Measurements from ENCODE around the gene CMTM8.

CMTM8 gene

DNA sequence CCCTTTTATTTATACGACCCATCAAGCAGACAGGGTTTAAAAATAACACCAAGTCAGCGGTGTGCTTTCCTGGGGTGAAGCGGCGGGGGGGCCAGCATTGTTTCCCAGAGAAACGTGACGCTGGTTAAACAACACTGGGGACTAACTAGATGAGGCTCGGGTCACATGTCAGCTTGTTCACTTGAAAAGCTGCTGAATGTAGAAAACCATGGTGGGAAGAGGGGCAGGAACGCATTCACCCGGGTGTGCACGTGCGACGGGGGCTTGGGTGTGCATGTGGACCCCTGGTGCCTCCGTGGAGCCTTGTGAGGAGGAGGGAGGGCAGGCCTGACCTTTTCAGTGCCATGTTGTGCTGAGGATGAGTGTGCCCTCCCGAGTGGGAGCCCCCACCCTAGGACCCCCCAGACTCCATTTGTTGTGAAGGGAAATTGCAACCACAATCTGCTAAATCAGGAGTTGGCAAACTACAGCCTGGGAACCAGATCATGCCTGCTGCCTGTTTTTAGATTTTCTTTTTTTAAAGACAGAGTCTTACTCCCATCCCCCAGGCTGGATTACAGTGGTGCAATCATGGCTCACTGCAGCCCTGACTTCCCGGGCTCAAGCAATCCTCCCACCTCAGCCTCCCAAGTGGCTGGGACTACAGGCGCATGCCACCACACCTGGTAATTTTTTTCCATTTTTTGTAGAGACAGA lies 82.8 kb downstream of the CMTM8 start:
- Histone ChIP-seq H3K4me1 (no peaks in the 10 kb centered on the region), H3K4me3 (ENCODE audit: low read depth, low read length) (no peak overlapping the region), H3K9me3 (no peaks in the 10 kb centered on the region), H3K27me3 (no peaks in the 10 kb centered on the region), H3K36me3 (no peaks in the 10 kb centered on the region)
- TF ChIP-seq, protein P1, sequence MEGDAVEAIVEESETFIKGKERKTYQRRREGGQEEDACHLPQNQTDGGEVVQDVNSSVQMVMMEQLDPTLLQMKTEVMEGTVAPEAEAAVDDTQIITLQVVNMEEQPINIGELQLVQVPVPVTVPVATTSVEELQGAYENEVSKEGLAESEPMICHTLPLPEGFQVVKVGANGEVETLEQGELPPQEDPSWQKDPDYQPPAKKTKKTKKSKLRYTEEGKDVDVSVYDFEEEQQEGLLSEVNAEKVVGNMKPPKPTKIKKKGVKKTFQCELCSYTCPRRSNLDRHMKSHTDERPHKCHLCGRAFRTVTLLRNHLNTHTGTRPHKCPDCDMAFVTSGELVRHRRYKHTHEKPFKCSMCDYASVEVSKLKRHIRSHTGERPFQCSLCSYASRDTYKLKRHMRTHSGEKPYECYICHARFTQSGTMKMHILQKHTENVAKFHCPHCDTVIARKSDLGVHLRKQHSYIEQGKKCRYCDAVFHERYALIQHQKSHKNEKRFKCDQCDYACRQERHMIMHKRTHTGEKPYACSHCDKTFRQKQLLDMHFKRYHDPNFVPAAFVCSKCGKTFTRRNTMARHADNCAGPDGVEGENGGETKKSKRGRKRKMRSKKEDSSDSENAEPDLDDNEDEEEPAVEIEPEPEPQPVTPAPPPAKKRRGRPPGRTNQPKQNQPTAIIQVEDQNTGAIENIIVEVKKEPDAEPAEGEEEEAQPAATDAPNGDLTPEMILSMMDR (IDR thresholded peaks at IDR 0.05; ENCODE audit: low read depth, low read length) = no peak
- DNase-seq = no peak

DNA sequence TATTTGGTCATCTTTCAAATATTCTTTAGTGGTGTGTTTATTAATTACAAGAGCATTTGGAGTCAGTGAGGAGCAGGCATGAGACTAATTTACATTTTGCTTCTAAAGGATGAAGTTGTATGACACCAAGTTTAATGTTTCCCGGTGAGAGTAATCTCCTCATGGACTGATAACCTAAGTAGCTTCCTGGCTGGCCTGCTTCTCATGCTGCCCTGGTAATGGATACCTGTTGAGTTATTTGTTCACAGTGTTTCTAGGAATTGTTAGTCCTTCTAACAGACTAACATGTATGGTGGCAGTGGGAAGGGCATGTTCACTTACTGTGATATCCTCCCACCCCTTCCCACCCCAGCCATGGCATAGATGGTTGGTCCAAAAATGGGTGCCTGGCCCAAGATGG lies 83.8 kb downstream of the CMTM8 start:
- H3K4me1 ChIP-seq = no peaks in the 10 kb centered on the region
- H3K4me3 ChIP-seq (ENCODE audit: low read depth, low read length) = no peak overlapping the region
- TF ChIP-seq, protein P1 (IDR thresholded peaks at IDR 0.05; ENCODE audit: low read depth, low read length) = no peak
- H3K27me3 ChIP-seq = no peaks in the 10 kb centered on the region
- H3K9me3 ChIP-seq = no peaks in the 10 kb centered on the region
- DNase-seq = no peak
- no peaks in the 10 kb centered on the region for H3K36me3 ChIP-seq

DNA sequence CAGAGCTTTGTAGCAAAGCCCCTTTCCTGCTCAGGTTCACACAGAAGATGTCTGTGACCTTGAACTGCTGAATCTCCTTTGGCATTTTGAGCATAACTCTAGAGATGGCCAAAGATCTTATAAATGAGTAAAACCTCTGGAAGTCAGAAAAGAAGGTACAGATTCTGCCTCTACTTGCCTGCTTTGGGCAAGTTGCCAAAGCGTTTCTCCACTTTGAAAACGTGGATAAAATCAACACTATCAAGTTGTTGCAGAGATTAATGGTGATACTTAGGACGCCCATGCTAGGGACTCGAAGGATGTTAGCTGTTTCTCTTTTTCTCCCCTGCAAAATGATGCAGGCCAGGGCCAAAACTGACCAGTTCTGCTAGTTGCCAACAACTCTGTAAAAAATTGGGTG lies 85.1 kb downstream of the CMTM8 start:
- no peak overlapping the region for H3K4me3 ChIP-seq (ENCODE audit: low read depth, low read length)
- H3K9me3 ChIP-seq = no peaks in the 10 kb centered on the region
- H3K4me1 ChIP-seq = no peaks in the 10 kb centered on the region
- no peak for DNase-seq
- H3K36me3 ChIP-seq = no peaks in the 10 kb centered on the region
- no peaks in the 10 kb centered on the region for H3K27me3 ChIP-seq
- TF ChIP-seq, protein P1 (IDR thresholded peaks at IDR 0.05; ENCODE audit: low read depth, low read length) = no peak

DNA sequence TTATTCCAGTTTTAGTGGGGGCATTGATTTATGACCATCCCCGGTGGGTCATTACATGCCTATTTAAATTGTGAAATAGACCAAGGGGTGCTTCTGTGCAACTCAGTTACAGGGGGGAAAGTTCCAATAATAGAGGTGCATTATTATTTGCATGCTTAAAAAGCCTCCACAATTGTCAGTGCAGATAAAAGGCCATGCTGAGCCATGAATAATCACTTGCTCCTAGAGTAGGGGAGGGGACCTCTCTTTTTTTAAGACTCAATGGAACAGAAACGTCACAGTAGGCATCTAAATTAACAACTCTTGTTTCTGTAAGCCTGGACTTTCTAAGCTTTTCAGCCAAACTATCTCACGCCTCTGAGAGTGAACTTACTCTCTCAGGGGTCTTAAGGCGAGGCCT lies 86.7 kb downstream of the CMTM8 start:
- H3K36me3 ChIP-seq = no peaks in the 10 kb centered on the region
- H3K9me3 ChIP-seq = no peaks in the 10 kb centered on the region
- H3K27me3 ChIP-seq = no peaks in the 10 kb centered on the region
- no peak for DNase-seq
- no peak overlapping the region for H3K4me3 ChIP-seq (ENCODE audit: low read depth, low read length)
- H3K4me1 ChIP-seq = no peaks in the 10 kb centered on the region
- TF ChIP-seq, protein P1 (IDR thresholded peaks at IDR 0.05; ENCODE audit: low read depth, low read length) = no peak

DNA sequence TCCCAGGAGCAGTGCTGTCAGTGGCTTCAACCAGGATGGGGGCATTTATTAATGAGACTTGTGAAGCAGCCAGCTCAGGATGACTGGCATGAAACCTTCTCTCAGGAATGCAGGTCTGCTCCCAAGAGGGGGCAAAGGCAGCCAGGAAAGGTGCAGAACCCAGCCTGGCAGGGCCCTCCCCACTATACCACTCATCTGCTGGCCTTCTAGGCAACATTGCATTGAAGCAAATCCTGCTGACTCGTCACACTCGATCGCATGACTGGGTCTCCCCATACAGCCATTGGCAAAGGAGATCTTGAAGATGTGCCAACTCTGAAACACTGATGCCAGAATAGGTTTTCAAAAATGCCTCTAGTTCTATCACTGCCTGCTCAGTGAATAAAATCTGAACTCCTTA lies 87.4 kb downstream of the CMTM8 start:
- Histone ChIP-seq H3K4me3 (ENCODE audit: low read depth, low read length) (no peak overlapping the region), H3K9me3 (no peaks in the 10 kb centered on the region), H3K36me3 (no peaks in the 10 kb centered on the region), H3K4me1 (no peaks in the 10 kb centered on the region), H3K27me3 (no peaks in the 10 kb centered on the region)
- DNase-seq = no peak
- TF ChIP-seq, protein P1 (IDR thresholded peaks at IDR 0.05; ENCODE audit: low read depth, low read length) = no peak

DNA sequence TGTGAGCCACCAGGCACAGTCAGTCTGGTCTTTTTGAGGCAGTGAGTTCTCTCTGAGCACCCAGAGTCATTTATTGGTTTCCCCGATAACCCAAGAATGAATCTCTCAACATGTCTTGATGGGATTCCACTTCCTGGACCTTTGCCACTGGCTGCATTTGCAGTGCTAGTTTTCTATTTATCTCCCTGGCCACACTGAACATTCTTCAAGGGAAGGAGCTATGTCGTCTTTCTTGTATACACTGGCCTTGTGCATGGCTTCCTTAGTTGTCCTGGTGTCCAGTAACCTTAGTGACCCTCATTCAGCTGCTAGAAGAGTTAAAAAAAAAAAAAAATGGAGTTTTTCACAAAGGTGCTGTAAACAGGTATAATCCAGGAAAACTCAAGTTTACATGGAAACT lies 88.3 kb downstream of the CMTM8 start:
- DNase-seq = no peak
- TF ChIP-seq, protein P1 (IDR thresholded peaks at IDR 0.05; ENCODE audit: low read depth, low read length) = no peak
- Histone ChIP-seq H3K36me3 (no peaks in the 10 kb centered on the region), H3K4me1 (no peaks in the 10 kb centered on the region), H3K4me3 (ENCODE audit: low read depth, low read length) (no peak overlapping the region), H3K9me3 (no peaks in the 10 kb centered on the region), H3K27me3 (no peaks in the 10 kb centered on the region)
